Mesenchymal stem cell (in vitro differentiated cells and primary cell): ENCODE measurements around the gene PTPRN2.

Experiments used
- DNase-seq: peaks from one replicate; pipeline ENCODE4 v3.0.0-alpha.2; 2013
- H2AFZ ChIP-seq: one replicate; pipeline ENCODE4 v1.6.1; 2013; ENCODE audit warnings: low read depth, mild to moderate bottlenecking, control low read depth, inconsistent platforms, low read length, moderate library complexity
- H2AK5ac ChIP-seq: 2 replicates; pipeline ENCODE4 v1.6.1; 2013; ENCODE audit warnings: low read length, moderate library complexity, mild to moderate bottlenecking, inconsistent platforms; ENCODE audit not compliant: severe bottlenecking
- H2BK120ac ChIP-seq: one replicate; pipeline ENCODE4 v1.6.1; 2013; ENCODE audit warnings: low read depth, mild to moderate bottlenecking, inconsistent platforms, low read length, moderate library complexity
- H2BK12ac ChIP-seq, 2 experiments: one replicate each; pipeline ENCODE4 v1.6.1; 2013; ENCODE audit warnings: inconsistent platforms in 2 of 2, low read length in 2 of 2, mild to moderate bottlenecking in 2 of 2, moderate library complexity in 2 of 2, control low read depth in 1 of 2
- H2BK15ac ChIP-seq: one replicate; pipeline ENCODE4 v1.6.1; 2013; ENCODE audit warnings: mild to moderate bottlenecking, low read depth, inconsistent platforms; ENCODE audit not compliant: poor library complexity, severe bottlenecking
- H2BK5ac ChIP-seq: 2 replicates; pipeline ENCODE4 v1.6.1; 2013; ENCODE audit warnings: low read depth, mild to moderate bottlenecking, low read length, control low read depth, inconsistent platforms; ENCODE audit not compliant: poor library complexity, severe bottlenecking
- H3K14ac ChIP-seq, 2 experiments: one replicate each; pipeline ENCODE4 v1.6.1; 2013; ENCODE audit warnings: inconsistent platforms in 2 of 2, low read length in 2 of 2, control low read depth in 1 of 2, mild to moderate bottlenecking in 1 of 2, moderate library complexity in 1 of 2
- H3K18ac ChIP-seq, 2 experiments: one replicate each; pipeline ENCODE4 v1.6.1; 2013; ENCODE audit warnings: inconsistent platforms in 2 of 2, low read length in 2 of 2, control low read depth in 1 of 2, low read depth in 1 of 2, mild to moderate bottlenecking in 1 of 2
- H3K23ac ChIP-seq, 2 experiments: one replicate each; pipeline ENCODE4 v1.6.1; 2013; ENCODE audit warnings: inconsistent platforms in 2 of 2, low read length in 2 of 2, mild to moderate bottlenecking in 2 of 2, moderate library complexity in 2 of 2, control low read depth in 1 of 2
- H3K27ac ChIP-seq: 2 replicates; pipeline ENCODE4 v1.5.1; 2013; ENCODE audit warnings: mild to moderate bottlenecking, moderate library complexity, low read length, control low read depth, inconsistent platforms; ENCODE audit not compliant: poor library complexity, severe bottlenecking
- H3K27me3 ChIP-seq, 2 experiments: 2 replicates each; pipeline versions ENCODE4 v1.6.1 to v1.7.0; 2013; ENCODE audit warnings: low read length in 2 of 2, mild to moderate bottlenecking in 2 of 2, moderate library complexity in 2 of 2, control low read depth in 1 of 2, inconsistent platforms in 1 of 2; ENCODE audit not compliant: control insufficient read depth in 1 of 2, insufficient read depth in 1 of 2
- H3K36me3 ChIP-seq, 2 experiments: 2 replicates each; pipeline versions ENCODE4 v1.6.1 to v1.7.0; 2013; ENCODE audit warnings: low read length in 2 of 2, control low read depth in 1 of 2, inconsistent platforms in 1 of 2, low read depth in 1 of 2, mild to moderate bottlenecking in 1 of 2; ENCODE audit not compliant: insufficient read depth in 2 of 2, control insufficient read depth in 1 of 2
- H3K4ac ChIP-seq, 2 experiments: one replicate each; pipeline ENCODE4 v1.6.1; 2013; ENCODE audit warnings: inconsistent platforms in 2 of 2, low read length in 2 of 2, mild to moderate bottlenecking in 2 of 2, moderate library complexity in 2 of 2, control low read depth in 1 of 2, low read depth in 1 of 2
- H3K4me1 ChIP-seq: 2 replicates; pipeline ENCODE4 v1.6.1; 2013; ENCODE audit warnings: low read depth, low read length, control low read depth; ENCODE audit not compliant: control insufficient read depth, insufficient read depth
- H3K4me2 ChIP-seq: 2 replicates; pipeline ENCODE4 v1.6.1; 2013; ENCODE audit warnings: low read length, mild to moderate bottlenecking, inconsistent platforms; ENCODE audit not compliant: poor library complexity, severe bottlenecking
- H3K4me3 ChIP-seq, 2 experiments: 2 replicates each; pipeline versions ENCODE4 v1.5.1 to v1.7.0; 2013; ENCODE audit warnings: low read length in 2 of 2, mild to moderate bottlenecking in 2 of 2, control low read depth in 1 of 2, low read depth in 1 of 2; ENCODE audit not compliant: insufficient read depth in 1 of 2
- H3K79me1 ChIP-seq: replicated peaks from 2 replicates; pipeline ENCODE4 v1.6.1; 2013; ENCODE audit warnings: mild to moderate bottlenecking, control low read depth, low read length, inconsistent platforms; ENCODE audit not compliant: poor library complexity, severe bottlenecking
- H3K9ac ChIP-seq: 2 replicates; pipeline ENCODE4 v1.7.0; 2013; ENCODE audit warnings: mild to moderate bottlenecking, low read length, moderate library complexity
- H3K9me3 ChIP-seq: 2 replicates; pipeline ENCODE4 v1.7.0; 2013; ENCODE audit warnings: mild to moderate bottlenecking, low read length; ENCODE audit not compliant: control insufficient read depth
- H4K8ac ChIP-seq: one replicate; pipeline ENCODE4 v1.6.1; 2013; ENCODE audit warnings: inconsistent platforms, mild to moderate bottlenecking, low read length, moderate library complexity
- H4K91ac ChIP-seq: one replicate; pipeline ENCODE4 v1.6.1; 2013; ENCODE audit warnings: mild to moderate bottlenecking, low read length, inconsistent platforms
- WGBS: methylation state at CpG from one replicate; pipeline ENCODE4 v1.1.7; 2013; ENCODE audit warnings: mixed read lengths; 5-methylcytosine and 5-hydroxymethylcytosine counted together

PTPRN2 gene

GRCh38 chr7:158497627-158498026, 90.0 kb downstream of the PTPRN2 start:
- no peaks in the 10 kb centered on the region for H3K9me3 ChIP-seq
- H3K79me1 ChIP-seq, result no peaks in the 10 kb centered on the region
- no peak overlapping the region for H3K18ac ChIP-seq
- no peak overlapping the region for H3K9ac ChIP-seq
- no peaks in the 10 kb centered on the region for H3K4me1 ChIP-seq
- 76% methylated on average over 9 of the region's 9 CpGs for WGBS
- no peak overlapping the region for H3K4ac ChIP-seq
- no peak overlapping the region for H2AK5ac ChIP-seq
- no peak overlapping the region for H3K23ac ChIP-seq
- H3K4me2 ChIP-seq, result no peak overlapping the region
- H3K36me3 ChIP-seq, result no peaks in the 10 kb centered on the region
- no peak overlapping the region for H3K14ac ChIP-seq
- H2BK12ac ChIP-seq, result no peak overlapping the region
- H3K27me3 ChIP-seq, result peaks cover 0 to 18% of the 10 kb centered on the region in 2 experiments
- no peak overlapping the region for H4K91ac ChIP-seq
- H2BK120ac ChIP-seq, result no peak overlapping the region
- H3K27ac ChIP-seq, result no peak overlapping the region
- no peak overlapping the region for H2AFZ ChIP-seq
- no peak overlapping the region for H2BK15ac ChIP-seq
- H3K4me3 ChIP-seq, result no peak overlapping the region
- H4K8ac ChIP-seq, result no peak overlapping the region
- no peak overlapping the region for H2BK5ac ChIP-seq
- DNase-seq, result no peak

- Histone ChIP-seq H4K91ac (no peak overlapping the region), H3K14ac (no peak overlapping the region), H2AFZ (no peak overlapping the region), H3K9me3 (no peaks in the 10 kb centered on the region), H3K4ac (no peak overlapping the region), H3K23ac (no peak overlapping the region), H3K27me3 (peaks cover 0 to 13% of the 10 kb centered on the region in 2 experiments), H3K18ac (no peak overlapping the region), H3K9ac (no peak overlapping the region), H3K4me1 (no peaks in the 10 kb centered on the region), H4K8ac (no peak overlapping the region), H2AK5ac (no peak overlapping the region), H2BK120ac (no peak overlapping the region), H3K79me1 (no peaks in the 10 kb centered on the region), H2BK5ac (no peak overlapping the region), H3K4me2 (no peak overlapping the region), H2BK12ac (no peak overlapping the region), H3K36me3 (no peaks in the 10 kb centered on the region), H3K27ac (no peak overlapping the region), H3K4me3 (no peak overlapping the region), H2BK15ac (no peak overlapping the region)
- DNase-seq, result no peak
- 8% methylated on average over 5 of the region's 6 CpGs for WGBS
Measured at GRCh38 chr7:158495786-158496185, 91.8 kb downstream of the PTPRN2 start.

- H3K18ac ChIP-seq, result no peak overlapping the region
- H2AK5ac ChIP-seq, result no peak overlapping the region
- no peak overlapping the region for H4K91ac ChIP-seq
- no peak overlapping the region for H3K4ac ChIP-seq
- H3K36me3 ChIP-seq, result no peaks in the 10 kb centered on the region
- no peak overlapping the region for H2AFZ ChIP-seq
- no peak overlapping the region for H3K27ac ChIP-seq
- no peak for DNase-seq
- H2BK5ac ChIP-seq, result no peak overlapping the region
- no peak overlapping the region for H3K4me3 ChIP-seq
- 8% methylated on average over 4 of the region's 5 CpGs for WGBS
- H3K4me2 ChIP-seq, result no peak overlapping the region
- no peaks in the 10 kb centered on the region for H3K79me1 ChIP-seq
- no peak overlapping the region for H2BK120ac ChIP-seq
- no peak overlapping the region for H3K23ac ChIP-seq
- H2BK15ac ChIP-seq, result no peak overlapping the region
- H3K14ac ChIP-seq, result no peak overlapping the region
- H3K9me3 ChIP-seq, result no peaks in the 10 kb centered on the region
- peaks cover 0 to 13% of the 10 kb centered on the region in 2 experiments for H3K27me3 ChIP-seq
- no peak overlapping the region for H4K8ac ChIP-seq
- no peak overlapping the region for H2BK12ac ChIP-seq
- H3K9ac ChIP-seq, result no peak overlapping the region
- no peaks in the 10 kb centered on the region for H3K4me1 ChIP-seq
Measured at GRCh38 chr7:158495216-158495615, 92.4 kb downstream of the PTPRN2 start.

- Histone ChIP-seq H4K8ac (no peak overlapping the region), H3K9me3 (no peaks in the 10 kb centered on the region), H4K91ac (no peak overlapping the region), H2BK120ac (no peak overlapping the region), H3K4me2 (no peak overlapping the region), H2AFZ (no peak overlapping the region), H2BK12ac (no peak overlapping the region), H2AK5ac (no peak overlapping the region), H3K4me1 (no peaks in the 10 kb centered on the region), H3K36me3 (no peaks in the 10 kb centered on the region), H3K79me1 (no peaks in the 10 kb centered on the region), H3K27me3 (peaks cover 0 to 13% of the 10 kb centered on the region in 2 experiments), H3K18ac (no peak overlapping the region), H3K14ac (no peak overlapping the region), H2BK5ac (no peak overlapping the region), H3K27ac (no peak overlapping the region), H2BK15ac (no peak overlapping the region), H3K23ac (no peak overlapping the region), H3K4ac (no peak overlapping the region), H3K4me3 (no peak overlapping the region), H3K9ac (no peak overlapping the region)
- no peak for DNase-seq
- WGBS, result 60% methylated on average over 9 of the region's 9 CpGs
Measured at GRCh38 chr7:158494643-158495042, 93.0 kb downstream of the PTPRN2 start.
